Measurements from ENCODE around the gene OSBP2.

The OSBP2 gene

GRCh38 chr22:30945653-30946052 lies 251.0 kb downstream of the OSBP2 start:
- DNase-seq (ENCODE audit: low spot score): no peak
- Histone ChIP-seq H3K27ac (peak overlapping the region in 1 of 2 donors; percentile 81), H3K4me3 (no peak overlapping the region)
- TF ChIP-seq CTCF (IDR thresholded peaks at IDR 0.05): no peak

- H3K4me3 ChIP-seq: no peak overlapping the region
- peak overlapping the region in 1 of 2 donors; percentile 81 for H3K27ac ChIP-seq
- no peak for TF ChIP-seq CTCF (IDR thresholded peaks at IDR 0.05)
- DNase-seq (ENCODE audit: low spot score): no peak
Observed at GRCh38 chr22:30946354-30946753, 251.7 kb downstream of the OSBP2 start.

GRCh38 chr22:30947173-30947815 lies 252.6 kb downstream of the OSBP2 start:
- H3K27ac ChIP-seq: peak overlapping the region; percentile 36 to 81
- no peak for TF ChIP-seq CTCF (IDR thresholded peaks at IDR 0.05)
- no peak for DNase-seq (ENCODE audit: low spot score)
- no peak overlapping the region for H3K4me3 ChIP-seq

- Histone ChIP-seq H3K4me3 (no peak overlapping the region), H3K27ac (peak overlapping the region; percentile 60 to 81)
- no peak for TF ChIP-seq CTCF (IDR thresholded peaks at IDR 0.05)
- DNase-seq (ENCODE audit: low spot score): no peak
Observed at GRCh38 chr22:30947816-30948454, 253.3 kb downstream of the OSBP2 start.

- DNase-seq (ENCODE audit: low spot score): no peak
- peak overlapping the region; percentile 60 to 81 for H3K27ac ChIP-seq
- peak overlapping the region; percentile 2 for H3K4me3 ChIP-seq
- TF ChIP-seq CTCF (IDR thresholded peaks at IDR 0.05): no peak
Observed at GRCh38 chr22:30948930-30949342, 254.3 kb downstream of the OSBP2 start.

GRCh38 chr22:30949934-30950660 lies 255.4 kb downstream of the OSBP2 start:
- Histone ChIP-seq H3K4me3 (no peak overlapping the region), H3K27ac (peak overlapping the region; percentile 58 to 81)
- DNase-seq (ENCODE audit: low spot score): no peak
- TF ChIP-seq CTCF (IDR thresholded peaks at IDR 0.05): no peak
